NB4 (cell line): ENCODE data around the gene RDH8.

Experiments used
- CTCF ChIP-seq: IDR thresholded peaks from one replicate; pipeline ENCODE4 v1.5.1; 2012; ENCODE audit warnings: low read depth, low read length
- MYC ChIP-seq: IDR thresholded peaks from 2 replicates; pipeline ENCODE4 v1.6.1; 2011; ENCODE audit warnings: low read depth, low read length
- POLR2A ChIP-seq: IDR thresholded peaks from 2 replicates; pipeline ENCODE4 v1.6.1; 2011; ENCODE audit warnings: mild to moderate bottlenecking; ENCODE audit not compliant: insufficient read length; ENCODE audit errors: extremely low read depth
- TF ChIP-seq, protein P1 (sequence below): IDR thresholded peaks from 2 replicates; pipeline ENCODE4 v1.6.1; 2011; ENCODE audit warnings: low read depth, low read length

DNA sequence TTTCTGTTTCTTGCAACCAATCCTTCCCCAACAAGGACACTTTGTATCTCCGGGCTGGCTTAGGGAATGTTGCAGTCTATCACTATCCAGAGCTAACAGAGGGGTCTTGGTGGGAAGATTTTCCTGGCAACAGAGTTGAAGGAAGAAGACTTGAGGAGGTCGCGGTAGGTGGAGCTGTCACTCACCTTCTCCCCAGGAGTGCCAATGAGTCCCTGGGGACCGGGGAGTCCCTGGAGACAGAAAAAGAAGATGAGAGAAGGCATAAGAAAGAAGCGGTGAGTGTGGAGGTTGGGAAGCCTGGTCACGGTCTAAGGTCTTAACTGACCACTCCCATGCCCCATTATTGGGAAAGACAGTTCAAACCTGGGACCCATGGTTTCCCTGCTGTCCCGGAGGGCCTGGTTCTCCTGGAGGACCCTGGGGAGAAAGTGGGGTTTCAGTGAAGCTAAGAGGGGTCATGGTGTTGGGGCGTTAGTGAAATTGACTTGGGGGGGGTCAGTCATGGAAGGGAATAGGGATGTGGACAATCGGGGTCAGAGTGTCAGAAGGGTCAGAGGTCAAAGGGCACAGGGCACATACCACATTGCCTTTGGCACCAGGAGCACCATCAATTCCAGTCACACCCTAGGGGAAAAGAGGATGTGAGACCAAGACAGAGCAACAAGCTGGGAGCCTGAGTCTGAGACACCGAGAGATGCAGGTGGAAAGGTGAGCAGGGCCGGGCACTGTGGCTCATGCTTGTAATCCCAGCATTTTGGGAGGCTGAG is 21.7 kb upstream of the RDH8 start:
- TF ChIP-seq CTCF (no peak), POLR2A (no peak), MYC (no peak)
- TF ChIP-seq, protein P1, sequence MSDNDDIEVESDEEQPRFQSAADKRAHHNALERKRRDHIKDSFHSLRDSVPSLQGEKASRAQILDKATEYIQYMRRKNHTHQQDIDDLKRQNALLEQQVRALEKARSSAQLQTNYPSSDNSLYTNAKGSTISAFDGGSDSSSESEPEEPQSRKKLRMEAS = no peak
